Left hindlimb (tissue), 1 donor: ENCODE results near the gene TFAP2D.

ENCODE experiments used
- DNase-seq: peaks from one replicate; pipeline ENCODE4 v3.0.0-alpha.2; 2018

The TFAP2D gene

GRCh38 chr6:50819904-50820868 lies 106.9 kb downstream of the TFAP2D start:
- no peak for DNase-seq

DNA sequence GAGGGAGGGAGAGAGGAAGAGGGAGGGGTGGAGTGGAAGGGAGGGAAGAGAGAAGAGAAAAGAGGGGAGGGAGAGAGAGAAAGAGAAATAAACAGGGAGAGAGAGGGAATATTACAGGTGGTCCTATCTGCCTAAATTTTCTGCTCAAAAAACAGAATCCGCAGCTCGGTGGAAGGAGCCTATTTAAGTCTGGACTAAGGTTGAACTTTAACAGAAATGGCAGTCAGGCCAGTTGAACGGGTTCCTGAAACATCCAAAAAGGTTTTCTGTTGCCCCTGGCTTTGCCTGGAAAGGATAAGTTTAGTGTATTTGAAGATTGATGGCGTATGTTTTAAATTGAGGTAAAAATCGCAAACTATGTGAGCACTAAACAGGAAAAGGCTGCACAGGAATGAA lies 107.5 kb downstream of the TFAP2D start:
- DNase-seq, result no peak

DNA sequence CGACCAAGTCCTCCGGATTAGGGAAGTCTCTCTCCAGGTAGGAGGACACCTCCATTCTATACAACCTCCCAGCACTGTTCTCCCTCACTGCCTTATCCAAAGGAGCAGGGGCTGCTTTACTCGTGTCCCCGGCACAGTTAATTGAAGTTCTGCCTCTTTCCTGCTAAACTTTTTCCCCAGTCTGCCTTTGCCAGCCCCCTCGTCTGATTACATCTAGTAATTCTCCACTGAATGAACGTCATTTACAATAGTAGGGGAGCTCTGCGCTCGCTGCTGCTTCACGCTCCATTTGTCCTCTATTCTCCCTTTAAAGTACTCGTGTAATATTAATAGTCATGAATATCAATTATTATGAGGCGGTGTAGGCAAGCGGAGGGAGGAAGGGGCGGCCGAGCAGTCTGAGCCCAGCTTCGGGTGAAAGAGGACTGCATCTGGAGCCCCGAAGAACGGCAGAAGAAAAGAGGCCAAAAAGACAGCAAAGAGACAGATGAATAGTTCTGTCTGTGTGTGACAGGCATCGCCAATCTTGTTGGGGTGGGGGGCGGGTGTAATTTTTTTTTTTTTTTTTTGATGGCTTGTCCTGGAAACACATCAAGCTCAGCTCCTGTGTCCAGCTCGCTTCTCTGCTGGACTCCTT lies 108.2 kb downstream of the TFAP2D start:
- no peak for DNase-seq

- DNase-seq, result no peak
Measured at GRCh38 chr6:50822078-50822476, 108.8 kb downstream of the TFAP2D start.
